DMS53 treated with DMSO at 0.1 percent for 48 hours (cell line): ENCODE results near the gene CHTOP.
"Not testable (repeated sequence)": the region's sequence is repeated elsewhere in the genome, so short reads cannot be mapped to it uniquely, and the experiment has no call there.

Experiments
- DNase-seq: peaks from one replicate; lab custom pipeline; 2025; ENCODE audit not compliant: unreplicated experiment; lab: John Stamatoyannopoulos, UW

Gene CHTOP

GRCh38 chr1:153658400-153659174 is 24.7 kb downstream of the CHTOP start, which contains the start of gene SNAPIN:
TSS of gene SNAPIN (plus strand) at chr1:153658703. CDS start at chr1:153658744, 41 bp downstream.
- DNase-seq, result peak; percentile 84

GRCh38 chr1:153659175-153659534 is 25.3 kb downstream of the CHTOP start:
- DNase-seq, result no peak

GRCh38 chr1:153659656-153660055 is 25.8 kb downstream of the CHTOP start:
- no peak for DNase-seq

GRCh38 chr1:153661111-153661708 is 27.3 kb downstream of the CHTOP start:
- no peak for DNase-seq

GRCh38 chr1:153662269-153662668 is 28.4 kb downstream of the CHTOP start:
- DNase-seq, result no peak

GRCh38 chr1:153663211-153663610 is 29.3 kb downstream of the CHTOP start:
- DNase-seq, result no peak

GRCh38 chr1:153667439-153667838 is 33.6 kb downstream of the CHTOP start:
- no peak for DNase-seq

- not testable (repeated sequence) for DNase-seq
Measured at GRCh38 chr1:153668672-153669071, 34.8 kb downstream of the CHTOP start.

- no peak for DNase-seq
Measured at GRCh38 chr1:153669606-153670005, 35.7 kb downstream of the CHTOP start.

- DNase-seq, result no peak
Measured at GRCh38 chr1:153670257-153670858, 36.5 kb downstream of the CHTOP start.

- DNase-seq, result peak; percentile 98
Measured at GRCh38 chr1:153670859-153671627, 37.2 kb downstream of the CHTOP start, which contains the start of gene ILF2. TSS of gene ILF2 (minus strand) at chr1:153670993. CDS start at chr1:153670922, 71 bp downstream.

GRCh38 chr1:153671628-153672353 is 37.9 kb downstream of the CHTOP start:
- not testable (repeated sequence) for DNase-seq

GRCh38 chr1:153673511-153673910 is 39.6 kb downstream of the CHTOP start:
- DNase-seq, result no peak

GRCh38 chr1:153677718-153678518 is 44.1 kb downstream of the CHTOP start:
- DNase-seq, result peak; percentile 11

- DNase-seq, result peak; percentile 12
Measured at GRCh38 chr1:153678519-153679336, 44.9 kb downstream of the CHTOP start, which contains the start of gene NPR1. TSS of gene NPR1 (plus strand) at chr1:153678688. CDS start at chr1:153679109, 421 bp downstream.

- DNase-seq, result no peak
Measured at GRCh38 chr1:153679337-153680119, 45.7 kb downstream of the CHTOP start.

GRCh38 chr1:153680120-153680403 is 46.2 kb downstream of the CHTOP start:
- DNase-seq, result no peak

GRCh38 chr1:153682730-153683129 is 48.9 kb downstream of the CHTOP start:
- no peak for DNase-seq
